A673 (cell line): ENCODE data around the gene AARSD1. TPM values are rescaled to one million over a fixed set of nuclear protein-coding genes. Genes with fewer than 3 reads are reported as not detected.
"Not testable (repeated sequence)": the region's sequence is repeated elsewhere in the genome, so short reads cannot be mapped to it uniquely, and the experiment has no call there.

ENCODE experiments used
- BruUV-seq: library from RNA; stranded (reverse); fragments of 400-500 nt; replicated peaks from 2 replicates; lab custom pipeline; 2021; lab: Mats Ljungman, UMichigan
- CTCF ChIA-PET: fragments of 300-600 bp; sonication (Branson Sonifier 250); formaldehyde crosslinking; loops from one replicate; lab custom pipeline; 2022; ENCODE audit warnings: antibody characterized with exemption; lab: Charles Lee
- POLR2A ChIA-PET: fragments of 300-600 bp; sonication (Branson Sonifier 250); formaldehyde crosslinking; loops from one replicate; lab custom pipeline; 2022; ENCODE audit warnings: antibody characterized with exemption; ENCODE audit not compliant: low non-redundant PET; lab: Charles Lee
- DNase-seq: peaks from one replicate; pipeline ENCODE4 v3.0.0-alpha.2; 2015; ENCODE audit warnings: low spot score
- H3K27ac ChIP-seq: fragments of 200-600 bp; sonication (generic); 2 replicates; pipeline ENCODE4 v1.5.1; 2016; ENCODE audit warnings: mixed run types, low read depth, mild to moderate bottlenecking, mixed read lengths, antibody characterized with exemption, low read length; ENCODE audit not compliant: poor library complexity, severe bottlenecking
- H3K27me3 ChIP-seq: fragments of 200-600 bp; sonication (generic); replicated peaks from 2 replicates; pipeline ENCODE4 v1.6.1; 2017; ENCODE audit warnings: mixed run types, low read depth, mild to moderate bottlenecking, mixed read lengths, antibody characterized with exemption, low read length; ENCODE audit not compliant: insufficient read depth, poor library complexity
- H3K36me3 ChIP-seq: fragments of 200-600 bp; sonication (generic); 2 replicates; pipeline ENCODE4 v1.6.1; 2016; ENCODE audit warnings: mixed run types, mild to moderate bottlenecking, mixed read lengths, antibody characterized with exemption, low read length; ENCODE audit not compliant: insufficient read depth, poor library complexity, severe bottlenecking
- H3K4me1 ChIP-seq: fragments of 200-600 bp; sonication (generic); 2 replicates; pipeline ENCODE4 v1.6.1; 2017; ENCODE audit warnings: mixed run types, mild to moderate bottlenecking, mixed read lengths, antibody characterized with exemption, low read length; ENCODE audit not compliant: insufficient read depth, poor library complexity, severe bottlenecking
- H3K4me3 ChIP-seq: fragments of 200-600 bp; sonication (generic); 2 replicates; pipeline ENCODE4 v1.5.1; 2016; ENCODE audit warnings: low read depth, mixed run types, mild to moderate bottlenecking, mixed read lengths, low read length; ENCODE audit not compliant: poor library complexity, severe bottlenecking
- H3K9me3 ChIP-seq: fragments of 200-600 bp; sonication (generic); 2 replicates; pipeline ENCODE4 v1.6.1; 2016; ENCODE audit warnings: mixed run types, low read depth, mild to moderate bottlenecking, mixed read lengths, antibody characterized with exemption, low read length; ENCODE audit not compliant: poor library complexity, severe bottlenecking
- EZH2 ChIP-seq: fragments of 200-600 bp; sonication (generic); IDR thresholded peaks from 2 replicates; pipeline ENCODE4 v1.6.1; 2017; ENCODE audit warnings: borderline replicate concordance, low read depth, mild to moderate bottlenecking, mixed read lengths, antibody characterized with exemption, low read length; ENCODE audit not compliant: poor library complexity, severe bottlenecking
- intact Hi-C: fragments of 100-400 bp; cut with micrococcal nuclease; formaldehyde crosslinking; loops from one replicate; pipeline ENCODE4 v1.10.0; 2022; ENCODE audit not compliant: unreplicated experiment
- total RNA-seq: library from RNA; stranded (reverse); gene quantifications from 2 replicates; pipeline ENCODE4 v1.2.3, GENCODE V29; 2021
- TF ChIP-seq, protein P1 (sequence below): fragments of 300-800, 200-600 bp; sonication (generic); conservative IDR thresholded peaks from 2 replicates; pipeline ENCODE4 v1.5.1; 2017; ENCODE audit warnings: low read depth, mild to moderate bottlenecking, antibody characterized with exemption, low read length, moderate library complexity, mixed read lengths

Gene AARSD1
- total RNA-seq, 1 experiment from 2014 or later: 32.9 TPM

GRCh38 chr17:43010667-43011308, 46.5 kb upstream of the AARSD1 start:
- H3K36me3 ChIP-seq: no peaks in the 10 kb centered on the region
- H3K4me3 ChIP-seq: no peak overlapping the region
- no peaks in the 10 kb centered on the region for H3K9me3 ChIP-seq
- no peaks in the 10 kb centered on the region for H3K27me3 ChIP-seq
- intact Hi-C loops: no loop called here
- POLR2A ChIA-PET: no interaction called here
- no TSS peak for BruUV-seq
- no peak for DNase-seq
- CTCF ChIA-PET: no interaction called here
- no peak overlapping the region for H3K27ac ChIP-seq
- no peak for TF ChIP-seq EZH2
- TF ChIP-seq, protein P1, sequence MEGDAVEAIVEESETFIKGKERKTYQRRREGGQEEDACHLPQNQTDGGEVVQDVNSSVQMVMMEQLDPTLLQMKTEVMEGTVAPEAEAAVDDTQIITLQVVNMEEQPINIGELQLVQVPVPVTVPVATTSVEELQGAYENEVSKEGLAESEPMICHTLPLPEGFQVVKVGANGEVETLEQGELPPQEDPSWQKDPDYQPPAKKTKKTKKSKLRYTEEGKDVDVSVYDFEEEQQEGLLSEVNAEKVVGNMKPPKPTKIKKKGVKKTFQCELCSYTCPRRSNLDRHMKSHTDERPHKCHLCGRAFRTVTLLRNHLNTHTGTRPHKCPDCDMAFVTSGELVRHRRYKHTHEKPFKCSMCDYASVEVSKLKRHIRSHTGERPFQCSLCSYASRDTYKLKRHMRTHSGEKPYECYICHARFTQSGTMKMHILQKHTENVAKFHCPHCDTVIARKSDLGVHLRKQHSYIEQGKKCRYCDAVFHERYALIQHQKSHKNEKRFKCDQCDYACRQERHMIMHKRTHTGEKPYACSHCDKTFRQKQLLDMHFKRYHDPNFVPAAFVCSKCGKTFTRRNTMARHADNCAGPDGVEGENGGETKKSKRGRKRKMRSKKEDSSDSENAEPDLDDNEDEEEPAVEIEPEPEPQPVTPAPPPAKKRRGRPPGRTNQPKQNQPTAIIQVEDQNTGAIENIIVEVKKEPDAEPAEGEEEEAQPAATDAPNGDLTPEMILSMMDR: no peak
- H3K4me1 ChIP-seq: no peaks in the 10 kb centered on the region

DNA sequence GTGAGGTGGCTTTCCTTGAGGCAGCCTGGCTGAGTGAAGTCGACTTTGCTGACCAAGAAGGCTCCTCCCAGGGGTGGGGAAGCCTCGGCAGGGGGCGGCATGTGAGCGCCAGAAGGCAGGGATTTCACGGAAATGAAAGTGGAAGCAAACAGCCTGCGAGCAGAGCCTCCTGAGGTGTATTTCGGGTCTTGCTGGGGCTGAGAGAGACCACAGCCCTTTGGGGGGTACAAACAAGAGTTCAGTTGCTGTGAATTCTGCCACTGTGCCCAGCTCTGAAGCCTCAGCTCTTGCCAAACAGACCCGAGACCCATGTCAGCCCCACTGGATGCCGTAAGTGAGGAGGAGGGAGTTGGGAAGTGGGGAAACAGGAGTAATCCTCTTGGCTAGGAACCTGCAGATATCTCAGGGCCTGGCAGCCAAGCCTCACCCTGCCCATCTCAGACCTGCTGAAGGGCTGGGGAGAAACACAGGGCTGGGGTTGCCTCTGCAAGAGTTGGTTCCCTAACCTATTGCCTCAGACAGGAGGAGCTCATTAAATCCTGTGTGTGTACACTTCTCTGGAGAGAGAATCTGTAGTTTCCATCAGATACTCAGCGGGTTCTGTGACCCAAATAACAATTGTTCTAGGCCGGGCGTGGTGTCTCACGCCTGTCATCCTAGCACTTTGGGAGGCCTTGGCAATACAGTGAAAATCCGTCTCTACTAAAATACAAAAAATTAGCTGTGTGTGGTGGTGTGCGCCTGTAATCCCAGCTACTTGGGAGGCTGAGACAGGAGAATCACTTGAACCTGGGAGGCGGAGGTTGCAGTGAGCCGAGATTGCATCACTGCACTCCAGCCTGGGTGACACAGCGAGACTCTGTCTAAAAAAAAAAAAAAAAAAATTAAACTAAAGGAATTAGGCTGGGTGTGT, 42.6 kb upstream of the AARSD1 start, which contains the start of gene IFI35:
IFI35 (plus strand) TSS at position 146 of the 913 bp plus-strand sequence; CDS start at position 310, 164 bp downstream.
- TF ChIP-seq, protein P1: no peak
- no peak for TF ChIP-seq EZH2
- DNase-seq: peak; percentile 70
- Histone ChIP-seq H3K27ac (peak within 1 kb of the TSS; percentile 77), H3K4me3 (peak within 1 kb of the TSS; percentile 50), H3K4me1 (no peaks in the 10 kb centered on the region), H3K9me3 (no peaks in the 10 kb centered on the region), H3K36me3 (peaks cover 12% of the 10 kb centered on the region), H3K27me3 (no peaks in the 10 kb centered on the region)
- no TSS peak for BruUV-seq
- CTCF ChIA-PET: no interaction called here
- POLR2A ChIA-PET: interaction anchor here (1.3 kb wide), 1 partner anchor 9 kb away, joined by 3 read pairs; the partner anchor contains the start of gene RPL27
- intact Hi-C loops: no loop called here

DNA sequence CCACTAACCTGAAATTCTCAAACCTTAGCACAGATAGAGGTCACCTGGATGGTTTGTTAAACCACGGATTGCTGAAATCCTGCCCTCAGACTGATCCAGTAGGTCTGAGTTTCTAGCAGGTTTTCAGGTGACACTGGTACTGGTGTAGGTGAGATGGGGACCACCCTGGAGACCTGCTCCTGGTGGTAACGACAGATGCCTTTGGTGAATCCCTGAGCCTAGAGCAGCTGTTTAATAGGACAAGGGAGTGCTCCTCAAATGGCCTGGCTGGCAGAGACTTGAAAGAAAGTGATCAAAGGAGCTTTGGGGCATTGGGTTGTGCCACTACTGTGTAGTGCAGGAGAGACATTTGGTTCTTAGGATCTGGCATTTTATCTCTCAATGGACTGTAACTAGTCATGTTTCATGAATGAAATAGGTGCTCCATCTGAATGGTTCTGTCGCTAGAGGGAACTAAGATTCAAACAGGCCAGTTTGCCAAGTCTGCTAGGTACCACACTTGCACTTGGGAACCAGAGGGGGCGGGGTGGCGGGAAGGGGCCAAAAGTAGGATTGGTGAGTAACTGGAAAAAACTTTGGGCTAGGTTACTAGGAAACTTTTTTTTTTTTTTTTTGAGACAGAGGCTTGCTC, 39.4 kb upstream of the AARSD1 start:
- Histone ChIP-seq H3K4me1 (peaks cover 6% of the 10 kb centered on the region), H3K4me3 (no peak overlapping the region), H3K9me3 (no peaks in the 10 kb centered on the region), H3K27ac (no peak overlapping the region), H3K27me3 (no peaks in the 10 kb centered on the region), H3K36me3 (peaks cover 33% of the 10 kb centered on the region)
- CTCF ChIA-PET: interaction anchor here (0.7 kb wide), 1 partner anchor 331 kb away, joined by 4 read pairs; no protein-coding TSS in a partner anchor
- no peak for DNase-seq
- intact Hi-C loops: no loop called here
- POLR2A ChIA-PET: no interaction called here
- TF ChIP-seq EZH2: no peak
- TF ChIP-seq, protein P1: no peak
- BruUV-seq: no TSS peak

DNA sequence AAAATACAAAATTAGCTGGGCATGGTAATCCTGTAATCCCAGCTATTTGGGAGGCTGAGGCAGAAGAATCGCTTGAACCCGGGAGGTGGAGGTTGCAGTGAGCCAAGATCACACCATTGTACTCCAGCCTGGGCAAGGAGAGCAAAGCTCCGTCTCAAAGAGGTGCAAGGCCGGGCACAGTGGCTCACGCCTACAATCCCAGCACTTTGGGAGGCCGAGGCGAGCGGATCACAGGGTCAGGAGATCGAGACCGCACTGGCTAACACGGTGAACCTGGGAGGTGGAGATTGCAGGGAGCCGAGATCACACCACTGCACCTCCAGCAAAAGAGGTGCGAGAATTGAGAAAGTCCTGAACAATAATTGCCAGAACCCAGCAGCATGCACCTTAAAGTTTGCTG, 36.6 kb upstream of the AARSD1 start:
- POLR2A ChIA-PET, DNase-seq, CTCF ChIA-PET, H3K4me1 ChIP-seq, H3K4me3 ChIP-seq, H3K27me3 ChIP-seq, BruUV-seq, H3K9me3 ChIP-seq, intact Hi-C loops: not testable (repeated sequence)
- Histone ChIP-seq H3K27ac (peak overlapping the region; percentile 23), H3K36me3 (peaks cover 33% of the 10 kb centered on the region)
